A549 (cell line): ENCODE data around the gene FBXO2. TPM values are rescaled to one million over a fixed set of nuclear protein-coding genes. Genes with fewer than 3 reads are reported as not detected.

Experiments
- ATAC-seq, 2 experiments: fragments of 200-7000 bp in 1 of 2; fragments of >200 bp in 1 of 2; cut with Nextera tagmentation in 1 of 2; cut with Tn5 transposase in 1 of 2; 3 replicates each; pipeline versions ENCODE4 v1.8.0 to v1.9.1; 2018 to 2020; ENCODE audit warnings: mild to moderate bottlenecking in 1 of 2, moderate library complexity in 1 of 2
- CTCF ChIA-PET: fragments of 300-600 bp; sonication (Branson Sonifier 250); formaldehyde crosslinking; extraction: SDS; loops from one replicate; lab custom pipeline; 2021; ENCODE audit warnings: antibody characterized with exemption, inconsistent platforms; lab: Yijun Ruan, JAX
- POLR2A ChIA-PET: fragments of 350-600 bp; formaldehyde crosslinking; extraction: SDS; loops from one replicate; lab custom pipeline; 2021; ENCODE audit warnings: antibody characterized with exemption, inconsistent platforms; lab: Yijun Ruan, JAX
- DNase-seq, 2 experiments: peaks; one replicate each; pipeline versions ENCODE4 v3.0.0 to v3.0.0-alpha.2; 2011 to 2016; ENCODE audit warnings: low read depth in 1 of 2, low spot score in 1 of 2
- FAIRE-seq: peaks from 2 replicates; lab custom pipeline; 2011; peaks lifted over from hg19 to GRCh38; lab: Jason Lieb, UNC
- H3K27ac ChIP-seq, 2 experiments: fragments of >200 bp; sonication (Bioruptor Twin); formaldehyde crosslinking; 3 replicates each; pipeline ENCODE4 v1.5.1; 2016 to 2017
- H3K4me1 ChIP-seq: fragments of >200 bp; sonication (Bioruptor Twin); formaldehyde crosslinking; 3 replicates; pipeline ENCODE4 v1.6.1; 2016
- H3K4me2 ChIP-seq: fragments of >200 bp; sonication (Bioruptor Twin); formaldehyde crosslinking; 3 replicates; pipeline ENCODE4 v1.6.1; 2016
- H3K4me3 ChIP-seq: fragments of >200 bp; sonication (Bioruptor Twin); formaldehyde crosslinking; 3 replicates; pipeline ENCODE4 v1.5.1; 2016
- H3K9me3 ChIP-seq: fragments of >200 bp; sonication (Bioruptor Twin); formaldehyde crosslinking; 3 replicates; pipeline ENCODE4 v1.6.1; 2016
- CBX2 ChIP-seq: fragments of 200-600 bp; sonication (generic); IDR thresholded peaks from 2 replicates; pipeline ENCODE4 v1.6.1; 2016; ENCODE audit warnings: low read depth, mild to moderate bottlenecking, borderline replicate concordance
- CHD2 ChIP-seq: fragments of 150-350 bp; IDR thresholded peaks from 2 replicates; pipeline ENCODE4 v1.6.1; 2014; ENCODE audit warnings: low read length; ENCODE audit not compliant: partially characterized antibody
- CTCF ChIP-seq: fragments of >200 bp; sonication (Bioruptor Twin); formaldehyde crosslinking; IDR thresholded peaks from 3 replicates; pipeline ENCODE4 v1.5.1; 2016
- EHF ChIP-seq: fragments of 250-450 bp; sonication (Bioruptor Pico); IDR thresholded peaks from 2 replicates; pipeline ENCODE4 v1.5.0; 2020; ENCODE audit warnings: mild to moderate bottlenecking
- EHMT2 ChIP-seq: fragments of 200-600 bp; sonication (generic); IDR thresholded peaks from 2 replicates; pipeline ENCODE4 v1.6.1; 2016; ENCODE audit warnings: antibody characterized with exemption, low read depth, mild to moderate bottlenecking, moderate library complexity
- EP300 ChIP-seq, 2 experiments: fragments of >200 bp; sonication (Bioruptor Twin); formaldehyde crosslinking; IDR thresholded peaks; 2 replicates in 1 of 2; 3 replicates in 1 of 2; pipeline ENCODE4 v1.6.1; 2016 to 2017
- FOSB ChIP-seq: fragments of 250-450 bp; sonication (Bioruptor Pico); IDR thresholded peaks from 2 replicates; pipeline ENCODE4 v1.5.0; 2020; ENCODE audit warnings: mild to moderate bottlenecking, moderate library complexity
- FOSL2 ChIP-seq, 2 experiments: fragments of 450-650 bp in 1 of 2; fragments of >200 bp in 1 of 2; sonication (Bioruptor Twin) in 1 of 2; formaldehyde crosslinking; IDR thresholded peaks; 2 replicates each; pipeline versions ENCODE4 v1.5.0 to v1.6.1; 2016 to 2020; ENCODE audit warnings: mild to moderate bottlenecking in 1 of 2, moderate library complexity in 1 of 2
- HOXB13 ChIP-seq: fragments of 250-450 bp; sonication (Bioruptor Pico); IDR thresholded peaks from 2 replicates; pipeline ENCODE4 v1.5.0; 2020; ENCODE audit warnings: low read depth, mild to moderate bottlenecking, moderate library complexity
- JUN ChIP-seq, 2 experiments: fragments of >200 bp; sonication (Bioruptor Twin); formaldehyde crosslinking; IDR thresholded peaks; 2 replicates in 1 of 2; 3 replicates in 1 of 2; pipeline ENCODE4 v1.6.1; 2016 to 2017
- MAFK ChIP-seq: fragments of 450-650 bp; IDR thresholded peaks from 2 replicates; pipeline ENCODE4 v1.6.1; 2014; ENCODE audit not compliant: partially characterized antibody
- MAZ ChIP-seq: fragments of 150-350 bp; IDR thresholded peaks from 2 replicates; pipeline ENCODE4 v1.6.1; 2014; ENCODE audit warnings: antibody characterized with exemption, low read depth, low read length, borderline replicate concordance
- MYC ChIP-seq: IDR thresholded peaks from 2 replicates; pipeline ENCODE4 v1.6.1; 2012; ENCODE audit warnings: mild to moderate bottlenecking, inconsistent platforms, low read length, improper control_type of control experiment, borderline replicate concordance
- NFE2L2 ChIP-seq: fragments of 150-350 bp; conservative IDR thresholded peaks from 2 replicates; pipeline ENCODE4 v1.6.1; 2014; ENCODE audit warnings: low read length
- NR3C1 ChIP-seq: fragments of >200 bp; sonication (Bioruptor Twin); formaldehyde crosslinking; IDR thresholded peaks from 3 replicates; pipeline ENCODE4 v1.6.1; 2017
- PBX3 ChIP-seq: IDR thresholded peaks from 2 replicates; pipeline ENCODE4 v1.6.1; 2012
- PHF8 ChIP-seq: fragments of 200-600 bp; sonication (generic); IDR thresholded peaks from 2 replicates; pipeline ENCODE4 v1.6.1; 2016; ENCODE audit warnings: low read depth, mild to moderate bottlenecking, antibody characterized with exemption, moderate library complexity, borderline replicate concordance
- POLR2A ChIP-seq: IDR thresholded peaks from 2 replicates; pipeline ENCODE4 v1.6.1; 2012; ENCODE audit warnings: mild to moderate bottlenecking, low read length
- POLR2AphosphoS2 ChIP-seq: conservative IDR thresholded peaks from 2 replicates; pipeline ENCODE4 v1.6.1; 2012; ENCODE audit warnings: low read length, improper control_type of control experiment, inconsistent platforms
- RFX5 ChIP-seq: fragments of 450-650 bp; IDR thresholded peaks from 2 replicates; pipeline ENCODE4 v1.7.1; 2014; ENCODE audit warnings: antibody characterized with exemption, mild to moderate bottlenecking, moderate library complexity
- RNF2 ChIP-seq: fragments of 200-600 bp; sonication (generic); IDR thresholded peaks from 2 replicates; pipeline ENCODE4 v1.6.1; 2016; ENCODE audit warnings: low read depth, mild to moderate bottlenecking, antibody characterized with exemption, moderate library complexity, borderline replicate concordance
- SMC3 ChIP-seq: fragments of >200 bp; sonication (Bioruptor Twin); formaldehyde crosslinking; IDR thresholded peaks from 3 replicates; pipeline ENCODE4 v1.6.1; 2018; ENCODE audit warnings: inconsistent platforms
- SREBF2 ChIP-seq: fragments of 450-650 bp; IDR thresholded peaks from 2 replicates; pipeline ENCODE4 v1.6.1; 2014; ENCODE audit warnings: mild to moderate bottlenecking, moderate library complexity
- ZC3H11A ChIP-seq: fragments of 450-650 bp; IDR thresholded peaks from 2 replicates; pipeline ENCODE4 v1.6.1; 2014; ENCODE audit warnings: antibody characterized with exemption, mild to moderate bottlenecking
- ZNF302 ChIP-seq: fragments of 250-450 bp; sonication (Bioruptor Pico); IDR thresholded peaks from 2 replicates; pipeline ENCODE4 v1.9.0; 2021; ENCODE audit warnings: inconsistent platforms, mild to moderate bottlenecking, moderate library complexity
- WGBS: methylation state at CpG from one replicate; pipeline ENCODE4 v1.1.6; 2017; ENCODE audit errors: missing lambda C conversion rate; 5-methylcytosine and 5-hydroxymethylcytosine counted together
- polyA plus RNA-seq, 4 experiments: library from polyadenylated mRNA; depleted of rRNA in 3 of 4; stranded (reverse); fragments of >200 nt; fragmentation: RNase III in 1 of 4; extraction: RNeasy Plus Mini Kit Qiagen cat#74134 plus additional on column Dnase treatment in 1 of 4; gene quantifications; 2 replicates in 3 of 4; 3 replicates in 1 of 4; pipeline ENCODE4 v1.2.3, GENCODE V29; 2011 to 2017
- TF ChIP-seq, protein P1 (sequence below): fragments of >200 bp; sonication (Bioruptor Twin); formaldehyde crosslinking; IDR thresholded peaks from 2 replicates; pipeline ENCODE4 v1.6.1; 2016
- TF ChIP-seq, protein P2 (sequence below): IDR thresholded peaks from 2 replicates; pipeline ENCODE4 v1.6.1; 2012
- TF ChIP-seq, protein P3 (sequence below): fragments of 150-350 bp; IDR thresholded peaks from 2 replicates; pipeline ENCODE4 v1.6.1; 2014; ENCODE audit warnings: low read depth, mild to moderate bottlenecking, low read length

FBXO2 gene
- polyA plus RNA-seq, 2 of the 4 experiments (the other 2 are of a cell fraction): 8.5 to 31.2 TPM

DNA sequence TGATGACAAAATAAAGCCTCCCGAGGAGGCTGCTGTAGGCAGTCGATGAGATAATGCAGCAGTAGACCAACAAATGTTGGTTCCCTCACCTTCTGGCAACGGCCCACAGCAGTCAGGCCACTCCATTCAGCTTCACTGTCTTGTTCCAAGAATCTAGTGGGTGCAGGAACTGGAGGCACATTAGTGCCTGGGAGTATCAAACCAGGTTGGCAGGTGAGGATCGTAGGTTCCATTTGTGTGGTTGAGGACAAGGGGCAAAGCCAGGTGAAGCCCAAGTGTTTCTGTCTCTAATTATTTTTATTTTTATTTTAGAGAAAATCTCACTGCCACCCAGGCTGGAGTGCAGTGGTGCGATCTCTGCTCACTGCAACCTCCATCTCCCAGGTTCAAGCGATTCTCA lies 13.3 kb downstream of the FBXO2 start (continued):
- no peak for TF ChIP-seq MYC
- TF ChIP-seq, protein P1, sequence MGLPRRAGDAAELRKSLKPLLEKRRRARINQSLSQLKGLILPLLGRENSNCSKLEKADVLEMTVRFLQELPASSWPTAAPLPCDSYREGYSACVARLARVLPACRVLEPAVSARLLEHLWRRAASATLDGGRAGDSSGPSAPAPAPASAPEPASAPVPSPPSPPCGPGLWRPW: no peak

- CTCF ChIA-PET: interaction anchor here (11.1 kb wide), 1 partner anchor 603 kb away, joined by 124 read pairs; no protein-coding TSS in a partner anchor
- FAIRE-seq: no peak
- Histone ChIP-seq H3K4me3 (no peak overlapping the region), H3K9me3 (no peaks in the 10 kb centered on the region), H3K27ac (no peak overlapping the region), H3K4me2 (no peak overlapping the region), H3K4me1 (no peaks in the 10 kb centered on the region)
- DNase-seq: no peak
- no peak for ATAC-seq
- TF ChIP-seq JUN (IDR thresholded peaks at IDR 0.05): no peak
- no peak for TF ChIP-seq PHF8
- TF ChIP-seq FOSB (CRISPR knock-in tag): no peak
- no peak for TF ChIP-seq EHMT2
- TF ChIP-seq FOSL2 (IDR thresholded peaks at IDR 0.05): no peak
- TF ChIP-seq FOSL2 (CRISPR knock-in tag; IDR thresholded peaks at IDR 0.05): no peak
- TF ChIP-seq ZC3H11A: no peak
- no peak for TF ChIP-seq POLR2A
- TF ChIP-seq MAFK: no peak
- TF ChIP-seq EHF (CRISPR knock-in tag): no peak
- TF ChIP-seq EP300 (IDR thresholded peaks at IDR 0.05): no peak
- no peak for TF ChIP-seq MAZ
- TF ChIP-seq CHD2: no peak
- no peak for TF ChIP-seq RNF2
- WGBS: 21% methylated on average over 7 of the region's 7 CpGs
- POLR2A ChIA-PET: no interaction called here
Observed at GRCh38 chr1:11640101-11640500, 14.1 kb downstream of the FBXO2 start.

DNA sequence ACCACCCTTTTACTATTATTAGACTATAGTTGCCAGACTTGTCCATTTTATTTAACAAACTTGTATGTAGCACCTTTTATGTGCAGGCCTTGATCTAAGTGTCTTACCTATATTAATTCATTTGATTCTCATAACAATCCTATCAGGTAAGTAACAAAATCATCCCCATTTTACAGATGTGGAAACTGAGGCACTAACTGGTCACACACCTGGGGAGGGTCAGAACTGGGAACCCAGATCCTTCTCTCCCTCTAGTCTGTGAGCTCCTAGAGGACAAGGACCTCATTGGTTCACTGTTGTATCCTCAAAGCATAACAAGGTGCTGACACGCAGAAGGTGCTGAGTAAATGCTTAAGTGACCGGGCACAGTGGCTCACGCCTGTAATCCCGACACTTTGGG lies 14.9 kb downstream of the FBXO2 start:
- Histone ChIP-seq H3K27ac (no peak overlapping the region), H3K4me1 (no peaks in the 10 kb centered on the region), H3K4me2 (no peak overlapping the region), H3K4me3 (no peak overlapping the region), H3K9me3 (no peaks in the 10 kb centered on the region)
- 36% methylated on average over 4 of the region's 4 CpGs for WGBS
- ChIA-PET CTCF (interaction anchor here (4.2 kb wide), 1 partner anchor 602 kb away, joined by 22 read pairs; no protein-coding TSS in a partner anchor), POLR2A (no interaction called here)
- TF ChIP-seq EHF (CRISPR knock-in tag) (no peak), HOXB13 (CRISPR knock-in tag) (no peak), PHF8 (no peak), MAZ (no peak), NR3C1 (no peak), POLR2AphosphoS2 (no peak)
- TF ChIP-seq, protein P1: no peak
- no peak for DNase-seq
- no peak for FAIRE-seq
- no peak for ATAC-seq

- Histone ChIP-seq H3K4me3 (no peak overlapping the region), H3K9me3 (no peaks in the 10 kb centered on the region), H3K27ac (no peak overlapping the region), H3K4me2 (no peak overlapping the region), H3K4me1 (no peaks in the 10 kb centered on the region)
- ChIA-PET CTCF (interaction anchor here (0.8 to 4.2 kb wide), 5 partner anchors 82 to 600 kb away, joined by 3 to 22 read pairs (median 6); partner anchors contain the start of gene DISP3), POLR2A (no interaction called here)
- 11% methylated on average over 5 of the region's 5 CpGs for WGBS
- no peak for DNase-seq
- ATAC-seq: no peak
- no peak for TF ChIP-seq MAZ
- TF ChIP-seq SMC3: no peak
- no peak for TF ChIP-seq POLR2AphosphoS2
- no peak for TF ChIP-seq CTCF
- TF ChIP-seq, protein P2, sequence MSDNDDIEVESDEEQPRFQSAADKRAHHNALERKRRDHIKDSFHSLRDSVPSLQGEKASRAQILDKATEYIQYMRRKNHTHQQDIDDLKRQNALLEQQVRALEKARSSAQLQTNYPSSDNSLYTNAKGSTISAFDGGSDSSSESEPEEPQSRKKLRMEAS: no peak
- TF ChIP-seq PBX3: no peak
- TF ChIP-seq SREBF2: no peak
- no peak for TF ChIP-seq POLR2A
- TF ChIP-seq ZNF302 (CRISPR knock-in tag): no peak
- TF ChIP-seq MYC: no peak
- TF ChIP-seq NFE2L2: no peak
- no peak for TF ChIP-seq CBX2
- TF ChIP-seq, protein P3, sequence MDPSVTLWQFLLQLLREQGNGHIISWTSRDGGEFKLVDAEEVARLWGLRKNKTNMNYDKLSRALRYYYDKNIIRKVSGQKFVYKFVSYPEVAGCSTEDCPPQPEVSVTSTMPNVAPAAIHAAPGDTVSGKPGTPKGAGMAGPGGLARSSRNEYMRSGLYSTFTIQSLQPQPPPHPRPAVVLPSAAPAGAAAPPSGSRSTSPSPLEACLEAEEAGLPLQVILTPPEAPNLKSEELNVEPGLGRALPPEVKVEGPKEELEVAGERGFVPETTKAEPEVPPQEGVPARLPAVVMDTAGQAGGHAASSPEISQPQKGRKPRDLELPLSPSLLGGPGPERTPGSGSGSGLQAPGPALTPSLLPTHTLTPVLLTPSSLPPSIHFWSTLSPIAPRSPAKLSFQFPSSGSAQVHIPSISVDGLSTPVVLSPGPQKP: no peak
- TF ChIP-seq RFX5: no peak
- no peak for FAIRE-seq
Observed at GRCh38 chr1:11638121-11638520, 16.1 kb downstream of the FBXO2 start.
